H9 (cell line): ENCODE results near the gene PLN. TPM values are rescaled to one million over a fixed set of nuclear protein-coding genes. Genes with fewer than 3 reads are reported as not detected.

Source experiments
- DNase-seq: peaks from one replicate; pipeline ENCODE4 v3.0.0-alpha.2; 2017
- H2AFZ ChIP-seq: one replicate; pipeline ENCODE4 v1.6.1; 2013; ENCODE audit warnings: mild to moderate bottlenecking, low read length, control low read depth, moderate library complexity
- H2AK5ac ChIP-seq: 2 replicates; pipeline ENCODE4 v1.6.1; 2013; ENCODE audit warnings: low read length, control low read depth, mixed read lengths; ENCODE audit not compliant: insufficient read length
- H2BK120ac ChIP-seq: one replicate; pipeline ENCODE4 v1.6.1; 2013; ENCODE audit warnings: low read depth, mild to moderate bottlenecking, low read length, control low read depth, inconsistent platforms; ENCODE audit not compliant: poor library complexity, severe bottlenecking
- H2BK12ac ChIP-seq: 2 replicates; pipeline ENCODE4 v1.6.1; 2013; ENCODE audit warnings: low read length, control low read depth, mixed read lengths, low read depth; ENCODE audit not compliant: insufficient read length
- H2BK15ac ChIP-seq: 2 replicates; pipeline ENCODE4 v1.6.1; 2013; ENCODE audit warnings: low read depth, low read length, control low read depth
- H2BK20ac ChIP-seq: one replicate; pipeline ENCODE4 v1.6.1; 2013; ENCODE audit warnings: low read depth, mild to moderate bottlenecking, low read length, control low read depth, inconsistent platforms; ENCODE audit not compliant: poor library complexity, severe bottlenecking
- H2BK5ac ChIP-seq: 2 replicates; pipeline ENCODE4 v1.6.1; 2013; ENCODE audit warnings: low read length, control low read depth, mixed read lengths; ENCODE audit not compliant: insufficient read length
- H3K14ac ChIP-seq: 2 replicates; pipeline ENCODE4 v1.6.1; 2013; ENCODE audit warnings: low read length, control low read depth; ENCODE audit not compliant: insufficient read depth
- H3K18ac ChIP-seq: 2 replicates; pipeline ENCODE4 v1.6.1; 2013; ENCODE audit warnings: low read depth, mild to moderate bottlenecking, mixed read lengths, low read length, control low read depth; ENCODE audit not compliant: insufficient read length
- H3K23ac ChIP-seq: 2 replicates; pipeline ENCODE4 v1.6.1; 2013; ENCODE audit warnings: low read length, control low read depth, mixed read lengths, low read depth; ENCODE audit not compliant: insufficient read length
- H3K23me2 ChIP-seq: 2 replicates; pipeline ENCODE4 v1.6.1; 2013; ENCODE audit warnings: low read depth, mild to moderate bottlenecking, mixed read lengths, low read length, control low read depth; ENCODE audit not compliant: insufficient read length, poor library complexity, severe bottlenecking
- H3K27ac ChIP-seq: 2 replicates; pipeline ENCODE4 v1.5.1; 2013; ENCODE audit warnings: low read length, control low read depth, mixed read lengths, low read depth; ENCODE audit not compliant: insufficient read length
- H3K27me3 ChIP-seq: 2 replicates; pipeline ENCODE4 v1.6.1; 2013; ENCODE audit warnings: low read length, control low read depth, inconsistent platforms; ENCODE audit not compliant: insufficient read depth
- H3K4ac ChIP-seq: 2 replicates; pipeline ENCODE4 v1.6.1; 2013; ENCODE audit warnings: low read depth, mild to moderate bottlenecking, control low read depth, inconsistent platforms, low read length, moderate library complexity
- H3K4me1 ChIP-seq: 2 replicates; pipeline ENCODE4 v1.6.1; 2013; ENCODE audit warnings: low read length, control low read depth, inconsistent platforms; ENCODE audit not compliant: insufficient read depth
- H3K4me2 ChIP-seq: 2 replicates; pipeline ENCODE4 v1.6.1; 2013; ENCODE audit warnings: low read length, control low read depth, mixed read lengths; ENCODE audit not compliant: insufficient read length, insufficient read depth
- H3K56ac ChIP-seq: 2 replicates; pipeline ENCODE4 v1.6.1; 2013; ENCODE audit warnings: low read depth, mild to moderate bottlenecking, mixed read lengths, low read length, control low read depth; ENCODE audit not compliant: insufficient read length
- H3K79me1 ChIP-seq: 2 replicates; pipeline ENCODE4 v1.6.1; 2013; ENCODE audit warnings: low read depth, mild to moderate bottlenecking, moderate library complexity, low read length, control low read depth, inconsistent platforms; ENCODE audit not compliant: insufficient read depth, poor library complexity, severe bottlenecking
- H3K79me2 ChIP-seq: 2 replicates; pipeline ENCODE4 v1.6.1; 2013; ENCODE audit warnings: low read length, control low read depth, inconsistent platforms; ENCODE audit not compliant: insufficient read depth
- H3K9ac ChIP-seq: 2 replicates; pipeline ENCODE4 v1.6.1; 2013; ENCODE audit warnings: low read length, control low read depth, mixed read lengths; ENCODE audit not compliant: insufficient read length; ENCODE audit errors: extremely low read depth
- H3K9me3 ChIP-seq: one replicate; pipeline ENCODE4 v1.6.1; 2013; ENCODE audit warnings: low read depth, low read length, inconsistent platforms; ENCODE audit not compliant: control insufficient read depth
- H3T11ph ChIP-seq: one replicate; pipeline ENCODE4 v1.6.1; 2013; ENCODE audit warnings: mild to moderate bottlenecking, low read length, control low read depth, inconsistent platforms
- H4K20me1 ChIP-seq: one replicate; pipeline ENCODE4 v1.6.1; 2013; ENCODE audit not compliant: control insufficient read depth, insufficient read length, insufficient read depth
- H4K5ac ChIP-seq: 2 replicates; pipeline ENCODE4 v1.6.1; 2013; ENCODE audit warnings: low read depth, mild to moderate bottlenecking, mixed read lengths, low read length, control low read depth; ENCODE audit not compliant: insufficient read length
- H4K8ac ChIP-seq: replicated peaks from 2 replicates; pipeline ENCODE4 v1.6.1; 2013; ENCODE audit warnings: low read length, control low read depth, mixed read lengths, low read depth; ENCODE audit not compliant: insufficient read length
- H4K91ac ChIP-seq: 2 replicates; pipeline ENCODE4 v1.6.1; 2013; ENCODE audit warnings: low read depth, mild to moderate bottlenecking, moderate library complexity, mixed read lengths, low read length, control low read depth; ENCODE audit not compliant: insufficient read length
- H3K27ac Mint-ChIP-seq, 3 experiments: 2 replicates in 2 of 3; 3 replicates in 1 of 3; pipeline ENCODE4 v1.8.0; 2020 to 2021; ENCODE audit warnings: mixed read lengths in 3 of 3, mild to moderate bottlenecking in 1 of 3, moderate library complexity in 1 of 3
- H3K27me3 Mint-ChIP-seq: 2 replicates; pipeline ENCODE4 v1.8.0; 2021; ENCODE audit warnings: low read depth, mild to moderate bottlenecking, moderate library complexity, mixed read lengths
- H3K36me3 Mint-ChIP-seq, 3 experiments: 2 replicates in 2 of 3; 3 replicates in 1 of 3; pipeline ENCODE4 v1.8.0; 2020 to 2021; ENCODE audit warnings: low read depth in 3 of 3, mixed read lengths in 3 of 3; ENCODE audit not compliant: insufficient read depth in 1 of 3
- H3K4me1 Mint-ChIP-seq, 2 experiments: 2 replicates each; pipeline ENCODE4 v1.8.0; 2020; ENCODE audit warnings: mixed read lengths in 2 of 2
- H3K4me3 Mint-ChIP-seq, 2 experiments: 2 replicates in 1 of 2; 3 replicates in 1 of 2; pipeline ENCODE4 v1.8.0; 2020 to 2021; ENCODE audit warnings: mild to moderate bottlenecking in 2 of 2, mixed read lengths in 2 of 2, moderate library complexity in 1 of 2
- H3K9me3 Mint-ChIP-seq, 2 experiments: 2 replicates in 1 of 2; 3 replicates in 1 of 2; pipeline ENCODE4 v1.8.0; 2020; ENCODE audit warnings: mild to moderate bottlenecking in 2 of 2, mixed read lengths in 2 of 2, moderate library complexity in 1 of 2
- CTCF ChIP-seq: fragments of 200-600 bp; sonication (generic); conservative IDR thresholded peaks from 3 replicates; pipeline ENCODE4 v1.8.0; 2021; ENCODE audit warnings: antibody characterized with exemption, mild to moderate bottlenecking
- WGBS: extraction: QIAGEN DNeasy Blood & Tissue Kit; methylation state at CpG from one replicate; pipeline ENCODE4 v1.1.7; 2013; ENCODE audit warnings: missing lambda C conversion rate, low lambda C conversion rate, mixed read lengths; ENCODE audit not compliant: insufficient read length; ENCODE audit errors: extremely low coverage; 5-methylcytosine and 5-hydroxymethylcytosine counted together
- total RNA-seq: library from RNA; stranded (reverse); gene quantifications from 2 replicates; pipeline ENCODE4 v1.2.1, GENCODE V29; 2021

Gene PLN
- total RNA-seq, 1 experiment from 2014 or later: not detected

- no peak overlapping the region for H2BK20ac ChIP-seq
- no peaks in the 10 kb centered on the region for H3K27me3 ChIP-seq
- Mint-ChIP-seq H3K27me3 (no peaks in the 10 kb centered on the region), H3K9me3 (no peaks in the 10 kb centered on the region; a peak in 1 of 5 replicates), H3K27ac (peak overlapping the region in 2 of 3 experiments; percentile 28 to 70; a peak in 2 of 7 replicates), H3K4me3 (no peak overlapping the region), H3K36me3 (no peaks in the 10 kb centered on the region; a peak in 1 of 7 replicates), H3K4me1 (peaks cover 24 to 27% of the 10 kb centered on the region in 2 experiments)
- WGBS: no CpG with 5 or more reads among the region's 5 CpGs
- H3K23ac ChIP-seq: no peak overlapping the region
- no peaks in the 10 kb centered on the region for H3K9me3 ChIP-seq
- no peak overlapping the region for H3K9ac ChIP-seq
- no peaks in the 10 kb centered on the region for H3K79me2 ChIP-seq
- H3K14ac ChIP-seq: no peak overlapping the region
- H2BK5ac ChIP-seq: no peak overlapping the region
- H3T11ph ChIP-seq: no peak overlapping the region
- H4K20me1 ChIP-seq: no peaks in the 10 kb centered on the region
- TF ChIP-seq CTCF: 0 out of 3 replicates have a peak, but pooled peaks have one; percentile 13
- H4K5ac ChIP-seq: no peak overlapping the region
- no peak overlapping the region for H3K4me2 ChIP-seq
- H2BK15ac ChIP-seq: no peak overlapping the region
- H3K79me1 ChIP-seq: peaks cover 2% of the 10 kb centered on the region
- H3K23me2 ChIP-seq: no peaks in the 10 kb centered on the region
- H3K4ac ChIP-seq: no peak overlapping the region
- no peaks in the 10 kb centered on the region; the same call in 1 of the 2 replicates for H3K4me1 ChIP-seq
- H3K56ac ChIP-seq: no peak overlapping the region
- H2AFZ ChIP-seq: no peak overlapping the region
- no peak overlapping the region for H3K18ac ChIP-seq
- no peak overlapping the region for H2BK12ac ChIP-seq
- H4K91ac ChIP-seq: no peak overlapping the region
- H2AK5ac ChIP-seq: no peak overlapping the region
- H4K8ac ChIP-seq: no peak overlapping the region
- no peak overlapping the region for H2BK120ac ChIP-seq
- H3K27ac ChIP-seq: no peak overlapping the region
- DNase-seq: no peak
Observed at GRCh38 chr6:118596774-118597320, 48.8 kb downstream of the PLN start.
